GM10847 (cell line): Measurements from ENCODE around the gene CCDC12.

ENCODE experiments used
- POLR2A ChIP-seq: IDR thresholded peaks from 2 replicates; pipeline ENCODE4 v1.6.1; 2011; ENCODE audit not compliant: insufficient read length; ENCODE audit errors: extremely low read depth

CCDC12 gene

GRCh38 chr3:46883830-46884185, 92.7 kb downstream of the CCDC12 start:
- no peak for TF ChIP-seq POLR2A

GRCh38 chr3:46883054-46883829, 93.3 kb downstream of the CCDC12 start:
- TF ChIP-seq POLR2A: no peak

DNA sequence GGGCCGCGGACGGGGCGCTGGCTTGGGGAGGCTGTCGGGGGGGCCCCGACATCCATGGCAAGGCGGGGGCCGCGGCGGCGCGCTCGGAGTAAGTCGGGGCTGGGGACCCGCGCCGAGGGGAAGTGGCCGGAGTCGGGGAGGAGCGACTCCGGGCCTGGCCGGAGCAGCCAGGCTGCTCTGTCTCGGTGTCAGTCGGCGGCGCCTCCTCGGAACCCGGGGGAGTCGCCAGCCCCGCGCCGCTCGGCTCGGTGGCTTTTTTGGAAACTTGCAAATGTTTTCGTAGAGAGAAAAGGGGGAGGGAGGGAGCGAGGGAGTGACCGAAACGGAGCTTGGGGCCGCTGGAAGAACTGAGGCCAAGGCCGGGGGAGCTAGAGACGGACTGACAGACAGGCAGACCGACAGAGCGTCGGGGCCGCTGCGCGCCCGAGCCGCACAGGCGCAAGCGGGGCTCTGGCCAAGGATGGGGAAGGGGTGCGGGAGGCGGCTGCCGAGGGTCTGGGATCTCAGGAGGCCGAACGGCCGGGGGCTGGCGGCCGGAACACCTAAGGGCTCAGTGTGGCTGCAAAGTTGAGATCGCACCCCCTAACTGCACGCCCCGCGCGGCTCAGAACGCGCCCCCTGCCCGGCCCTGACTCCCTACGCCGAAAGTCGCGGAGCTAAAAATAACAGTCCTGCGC, 94.0 kb downstream of the CCDC12 start:
- no peak for TF ChIP-seq POLR2A

DNA sequence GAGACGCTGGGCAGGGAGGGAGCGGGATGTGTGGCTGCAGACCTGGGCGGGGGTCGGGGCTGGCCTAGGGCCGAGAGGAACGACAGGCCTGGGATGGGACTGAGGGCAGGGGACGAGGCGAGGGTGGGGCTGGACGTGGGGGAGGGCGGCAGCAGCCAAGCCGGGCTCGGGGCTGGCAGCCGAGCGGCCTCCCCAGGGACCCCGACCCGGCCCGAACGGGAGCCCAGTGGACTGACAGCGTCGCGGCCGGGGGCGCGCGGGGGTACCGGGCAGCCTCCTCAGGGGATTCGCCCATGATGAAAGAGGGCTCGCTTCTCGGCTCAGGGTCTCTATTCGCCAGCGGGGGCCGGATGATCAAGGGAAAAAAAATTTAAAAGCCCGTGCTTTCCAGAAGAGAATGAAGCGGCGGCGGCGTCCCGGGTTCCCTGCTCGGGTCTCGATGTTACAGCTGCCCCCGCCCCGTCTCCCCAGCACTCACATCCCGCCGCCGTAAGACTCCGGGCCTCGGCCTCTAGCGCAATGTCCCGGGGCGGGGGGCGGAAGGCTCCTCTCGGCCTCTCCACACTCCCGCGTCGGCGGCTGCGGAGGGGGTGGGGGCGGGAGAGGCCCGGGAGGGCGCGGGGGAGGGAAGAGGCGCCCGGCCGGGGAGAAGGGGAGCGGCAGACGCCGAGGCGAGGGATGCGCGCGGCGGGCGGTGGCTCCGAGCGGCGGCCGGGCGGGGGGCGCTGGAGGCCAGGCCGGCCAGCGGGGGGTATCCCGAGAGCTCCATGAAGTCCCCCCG, 94.8 kb downstream of the CCDC12 start:
- no peak for TF ChIP-seq POLR2A

DNA sequence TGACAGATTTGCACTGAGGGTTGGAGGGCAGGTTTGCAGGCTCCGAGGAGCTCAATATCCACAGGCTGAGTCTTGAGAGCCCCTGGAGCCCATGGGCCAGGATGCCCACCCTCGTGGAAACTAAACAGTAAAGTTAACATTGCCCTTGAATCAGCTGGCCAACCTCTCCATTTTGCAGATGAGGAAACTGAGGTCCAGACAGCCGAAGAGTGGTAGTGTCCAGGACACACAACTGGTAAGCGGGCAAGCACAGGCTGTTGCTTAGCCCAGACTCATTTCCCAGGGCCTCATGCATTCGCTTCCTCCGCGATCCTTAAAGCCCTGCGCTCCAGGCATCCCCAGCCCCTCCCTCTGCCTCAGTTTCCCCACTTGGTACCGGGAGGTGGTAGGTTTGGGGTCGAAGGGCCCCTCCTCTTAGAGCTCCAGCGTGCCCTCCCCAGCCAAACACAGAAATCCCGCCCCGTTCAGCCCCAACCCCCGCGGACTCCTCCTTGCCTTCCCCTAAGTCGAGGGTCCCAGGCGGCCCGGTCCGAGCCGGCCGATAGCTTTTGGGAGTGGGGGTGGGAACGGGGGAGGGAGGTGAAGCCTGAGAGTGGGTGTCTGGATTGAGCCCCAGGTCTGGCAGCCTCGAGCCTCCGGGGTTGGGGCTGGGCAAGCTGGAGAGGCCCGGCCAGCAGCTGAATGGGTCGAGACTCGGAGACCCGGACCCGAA, 95.5 kb downstream of the CCDC12 start:
- TF ChIP-seq POLR2A: no peak

- no peak for TF ChIP-seq POLR2A
Measured at GRCh38 chr3:46878781-46879436, 97.6 kb downstream of the CCDC12 start.

- no peak for TF ChIP-seq POLR2A
Measured at GRCh38 chr3:46877406-46878125, 99.0 kb downstream of the CCDC12 start, which contains the start of gene PTH1R. TSS of gene PTH1R (plus strand) at chr3:46877721. CDS start at chr3:46883560, 5,839 bp downstream.

GRCh38 chr3:46876313-46877300, 99.9 kb downstream of the CCDC12 start:
- no peak for TF ChIP-seq POLR2A

GRCh38 chr3:46875560-46875959, 101.0 kb downstream of the CCDC12 start:
- no peak for TF ChIP-seq POLR2A

DNA sequence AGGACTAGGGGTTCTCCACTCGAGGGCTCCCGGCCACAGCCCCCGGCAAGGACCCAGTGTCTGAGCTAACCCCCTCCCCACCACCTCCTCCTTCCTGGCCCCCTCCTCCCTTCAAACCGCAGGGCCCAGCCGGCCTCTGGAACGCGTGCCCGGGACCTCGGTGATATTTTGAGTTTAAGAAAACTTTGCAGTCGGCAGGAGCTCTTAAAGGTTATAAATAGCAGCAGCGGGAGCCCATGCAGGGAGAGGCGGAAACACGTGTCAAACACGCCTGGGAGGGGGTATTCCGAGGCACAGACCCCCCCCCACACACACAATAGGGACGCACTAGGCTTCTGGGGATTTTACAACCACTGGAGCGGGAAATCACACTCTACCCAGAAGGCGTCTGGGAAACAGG, 102.1 kb downstream of the CCDC12 start:
- no peak for TF ChIP-seq POLR2A

GRCh38 chr3:46873521-46873920, 103.0 kb downstream of the CCDC12 start:
- TF ChIP-seq POLR2A: no peak
